B cell (primary cell): ENCODE measurements around the gene KDF1.

Experiments used
- EZH2 ChIP-seq: IDR thresholded peaks from 2 replicates; pipeline ENCODE4 v1.6.1; 2012; ENCODE audit warnings: borderline replicate concordance, low read depth, mild to moderate bottlenecking, moderate library complexity, low read length; ENCODE audit not compliant: insufficient read depth, poor library complexity, severe bottlenecking
- TF ChIP-seq, protein P1 (sequence below): fragments of 200-600 bp; IDR thresholded peaks from one replicate; pipeline ENCODE4 v1.8.0; 2022; ENCODE audit warnings: antibody characterized with exemption, mild to moderate bottlenecking

DNA sequence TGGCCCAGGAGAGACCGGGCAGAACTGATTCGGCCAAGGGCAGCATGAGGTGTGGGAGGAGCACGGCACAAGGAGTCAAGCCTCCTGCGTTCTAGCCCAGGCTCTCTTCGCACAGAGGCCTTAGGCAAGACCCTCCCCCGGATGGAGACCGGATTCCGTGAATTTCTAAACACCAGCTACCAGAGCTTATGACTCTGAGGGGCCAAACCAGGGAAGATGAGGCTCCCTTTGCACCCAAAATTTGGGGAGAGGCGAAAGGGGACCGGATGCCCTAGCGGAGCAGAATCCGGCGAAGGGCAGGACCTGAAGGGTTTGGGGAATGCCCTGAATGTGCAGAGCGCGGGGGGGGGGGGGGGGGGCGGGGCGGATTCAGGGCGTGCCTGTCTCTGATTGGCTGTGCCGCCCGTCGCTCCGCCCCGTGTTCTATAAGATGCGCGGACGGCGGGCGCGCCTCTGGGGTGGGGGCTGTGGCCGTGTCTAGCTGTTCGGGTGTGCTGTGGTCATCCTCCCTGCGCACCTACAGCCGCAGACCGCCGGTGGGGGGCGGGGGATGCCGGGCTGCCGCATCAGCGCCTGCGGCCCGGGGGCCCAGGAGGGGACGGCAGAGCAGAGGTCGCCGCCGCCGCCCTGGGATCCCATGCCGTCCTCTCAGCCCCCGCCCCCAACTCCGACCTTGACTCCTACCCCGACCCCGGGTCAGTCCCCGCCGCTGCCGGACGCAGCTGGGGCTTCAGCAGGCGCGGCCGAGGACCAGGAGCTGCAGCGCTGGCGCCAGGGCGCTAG is 33.2 kb upstream of the KDF1 start, which contains the start of gene TRNP1:
- TF ChIP-seq, protein P1, sequence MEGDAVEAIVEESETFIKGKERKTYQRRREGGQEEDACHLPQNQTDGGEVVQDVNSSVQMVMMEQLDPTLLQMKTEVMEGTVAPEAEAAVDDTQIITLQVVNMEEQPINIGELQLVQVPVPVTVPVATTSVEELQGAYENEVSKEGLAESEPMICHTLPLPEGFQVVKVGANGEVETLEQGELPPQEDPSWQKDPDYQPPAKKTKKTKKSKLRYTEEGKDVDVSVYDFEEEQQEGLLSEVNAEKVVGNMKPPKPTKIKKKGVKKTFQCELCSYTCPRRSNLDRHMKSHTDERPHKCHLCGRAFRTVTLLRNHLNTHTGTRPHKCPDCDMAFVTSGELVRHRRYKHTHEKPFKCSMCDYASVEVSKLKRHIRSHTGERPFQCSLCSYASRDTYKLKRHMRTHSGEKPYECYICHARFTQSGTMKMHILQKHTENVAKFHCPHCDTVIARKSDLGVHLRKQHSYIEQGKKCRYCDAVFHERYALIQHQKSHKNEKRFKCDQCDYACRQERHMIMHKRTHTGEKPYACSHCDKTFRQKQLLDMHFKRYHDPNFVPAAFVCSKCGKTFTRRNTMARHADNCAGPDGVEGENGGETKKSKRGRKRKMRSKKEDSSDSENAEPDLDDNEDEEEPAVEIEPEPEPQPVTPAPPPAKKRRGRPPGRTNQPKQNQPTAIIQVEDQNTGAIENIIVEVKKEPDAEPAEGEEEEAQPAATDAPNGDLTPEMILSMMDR: no peak
- no peak for TF ChIP-seq EZH2
